ENCODE results near the gene ZNF414.

ZNF414 gene

DNA sequence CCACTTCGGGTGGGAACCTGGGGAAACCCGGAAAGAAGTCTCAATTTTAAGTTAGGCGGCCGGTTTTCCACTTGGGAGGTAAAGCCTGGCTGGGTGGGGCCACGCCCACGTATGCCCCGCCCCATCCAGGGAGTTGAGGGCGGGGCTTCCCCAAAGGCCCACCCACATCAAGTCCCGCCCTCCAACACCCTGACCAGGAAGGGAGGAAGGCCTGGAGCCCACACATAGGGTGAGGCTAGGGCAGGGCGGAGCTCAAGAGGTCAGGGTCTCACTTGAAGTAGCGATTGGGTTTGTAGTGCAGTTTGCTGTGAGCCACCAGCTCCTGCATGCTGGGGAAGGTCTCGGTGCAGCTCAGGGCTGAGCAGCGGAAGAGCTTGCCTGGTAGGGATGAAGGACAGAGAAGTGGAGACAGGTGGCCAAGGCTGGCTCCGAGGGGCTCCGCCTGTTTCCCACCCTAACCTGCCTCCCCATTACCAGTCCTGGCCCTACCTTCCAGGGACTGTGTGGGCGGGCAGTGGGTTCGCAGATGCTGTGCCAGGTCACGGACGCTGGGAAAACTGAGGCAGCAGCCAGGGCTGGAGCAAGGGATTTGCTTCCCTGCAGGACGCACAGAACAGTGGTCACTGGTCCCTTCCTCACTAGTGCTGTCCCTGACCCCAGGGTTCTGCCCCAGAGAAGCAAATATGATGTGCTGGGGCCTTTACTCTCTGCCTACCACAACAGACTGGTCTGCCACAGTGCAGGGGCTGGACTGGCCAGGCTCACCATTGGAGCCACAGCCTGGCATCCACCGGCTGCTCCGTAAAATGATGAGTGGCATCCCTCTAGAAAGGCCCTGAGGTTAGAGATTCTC, 1.6 kb downstream of the ZNF414 start:
- peak overlapping the region; percentile 28 for H3K4me3 ChIP-seq (ENCODE audit: low read length)
- TF ChIP-seq, protein P1, sequence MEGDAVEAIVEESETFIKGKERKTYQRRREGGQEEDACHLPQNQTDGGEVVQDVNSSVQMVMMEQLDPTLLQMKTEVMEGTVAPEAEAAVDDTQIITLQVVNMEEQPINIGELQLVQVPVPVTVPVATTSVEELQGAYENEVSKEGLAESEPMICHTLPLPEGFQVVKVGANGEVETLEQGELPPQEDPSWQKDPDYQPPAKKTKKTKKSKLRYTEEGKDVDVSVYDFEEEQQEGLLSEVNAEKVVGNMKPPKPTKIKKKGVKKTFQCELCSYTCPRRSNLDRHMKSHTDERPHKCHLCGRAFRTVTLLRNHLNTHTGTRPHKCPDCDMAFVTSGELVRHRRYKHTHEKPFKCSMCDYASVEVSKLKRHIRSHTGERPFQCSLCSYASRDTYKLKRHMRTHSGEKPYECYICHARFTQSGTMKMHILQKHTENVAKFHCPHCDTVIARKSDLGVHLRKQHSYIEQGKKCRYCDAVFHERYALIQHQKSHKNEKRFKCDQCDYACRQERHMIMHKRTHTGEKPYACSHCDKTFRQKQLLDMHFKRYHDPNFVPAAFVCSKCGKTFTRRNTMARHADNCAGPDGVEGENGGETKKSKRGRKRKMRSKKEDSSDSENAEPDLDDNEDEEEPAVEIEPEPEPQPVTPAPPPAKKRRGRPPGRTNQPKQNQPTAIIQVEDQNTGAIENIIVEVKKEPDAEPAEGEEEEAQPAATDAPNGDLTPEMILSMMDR (IDR thresholded peaks at IDR 0.05; ENCODE audit: insufficient read depth, low read depth, low read length, missing control alignments), result no peak
- peak; percentile 60 for DNase-seq (ENCODE audit: low read depth)

DNA sequence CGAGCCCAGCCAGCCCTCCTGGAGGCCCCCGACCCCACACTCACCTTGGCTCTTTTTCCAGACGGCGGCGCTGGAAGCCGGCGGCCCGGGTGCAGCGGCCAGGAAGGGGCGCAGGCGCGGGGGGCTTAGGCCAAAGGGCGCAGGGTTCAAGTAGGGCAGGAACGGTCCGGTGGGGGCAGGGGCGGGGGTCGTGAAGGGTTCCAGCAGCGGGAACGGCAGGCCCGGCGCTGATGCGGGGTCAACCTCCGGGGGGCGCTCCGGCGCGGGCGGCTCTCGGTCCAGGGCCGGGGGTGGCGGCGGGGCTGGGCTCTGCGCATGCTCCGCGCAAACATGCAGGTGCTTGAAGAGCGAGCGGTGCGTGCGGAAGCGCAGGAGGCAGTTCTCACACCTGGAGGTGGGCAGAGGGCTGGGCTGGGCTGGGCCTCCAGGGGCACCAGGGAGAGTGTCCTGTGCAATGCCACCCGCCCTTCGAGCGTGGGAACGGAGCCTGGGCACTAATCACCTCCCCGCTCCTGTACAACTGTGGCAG, 2.3 kb downstream of the ZNF414 start:
- TF ChIP-seq, protein P1 (IDR thresholded peaks at IDR 0.05; ENCODE audit: insufficient read depth, low read depth, low read length, missing control alignments), result no peak
- peak; percentile 47 for DNase-seq (ENCODE audit: low read depth)
- peak overlapping the region; percentile 28 for H3K4me3 ChIP-seq (ENCODE audit: low read length)

- no peak overlapping the region for H3K4me3 ChIP-seq (ENCODE audit: low read length)
- TF ChIP-seq, protein P1 (IDR thresholded peaks at IDR 0.05; ENCODE audit: insufficient read depth, low read depth, low read length, missing control alignments), result no peak
- no peak for DNase-seq (ENCODE audit: low read depth)
These were observed 3.3 kb downstream of the ZNF414 start for GRCh38 chr19:8510589-8511115.

DNA sequence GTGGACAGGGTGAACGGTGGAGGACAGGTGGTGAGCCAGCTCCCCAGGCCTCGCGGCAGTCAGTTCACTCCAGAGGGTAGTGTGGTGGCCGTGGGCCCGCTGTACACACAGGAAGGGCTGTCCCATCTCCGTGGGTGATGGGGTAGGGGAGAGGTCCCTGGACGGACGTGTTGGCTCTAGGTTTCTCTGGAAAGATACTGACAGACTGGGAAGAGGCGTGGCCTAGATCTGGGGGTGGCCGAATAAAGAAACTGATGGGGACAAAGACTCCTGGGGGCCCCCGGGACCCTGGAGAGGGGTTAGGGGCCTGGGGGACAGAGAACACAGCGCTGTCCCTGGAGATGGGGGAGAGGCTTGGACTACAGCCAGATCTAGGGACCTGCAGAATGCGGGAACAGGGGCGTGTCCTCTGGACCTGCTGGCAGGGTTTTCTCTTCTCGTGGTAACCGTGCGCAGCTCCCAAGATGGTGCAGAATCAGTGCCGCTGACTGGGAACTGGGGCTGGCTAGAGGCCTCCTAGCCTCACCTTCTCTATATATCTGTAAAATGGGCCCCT, 7.5 kb downstream of the ZNF414 start:
- TF ChIP-seq, protein P1 (IDR thresholded peaks at IDR 0.05; ENCODE audit: insufficient read depth, low read depth, low read length, missing control alignments), result no peak
- no peak for DNase-seq (ENCODE audit: low read depth)
- H3K4me3 ChIP-seq (ENCODE audit: low read length), result peak overlapping the region; percentile 48

GRCh38 chr19:8505680-8506401, 8.1 kb downstream of the ZNF414 start:
- peak overlapping the region; percentile 48 for H3K4me3 ChIP-seq (ENCODE audit: low read length)
- peak; percentile 63 for DNase-seq (ENCODE audit: low read depth)
- TF ChIP-seq, protein P1 (IDR thresholded peaks at IDR 0.05; ENCODE audit: insufficient read depth, low read depth, low read length, missing control alignments), result peak; percentile 81

- no peak for DNase-seq (ENCODE audit: low read depth)
- H3K4me3 ChIP-seq (ENCODE audit: low read length), result no peak overlapping the region
- TF ChIP-seq, protein P1 (IDR thresholded peaks at IDR 0.05; ENCODE audit: insufficient read depth, low read depth, low read length, missing control alignments), result no peak
These were observed 9.0 kb downstream of the ZNF414 start for GRCh38 chr19:8504919-8505318.
